HG03025 (cell line): Measurements from ENCODE around the gene KRT1.

Experiments
- ATAC-seq: cut with Tn5 transposase; IDR thresholded peaks from one replicate; pipeline ENCODE4 v1.9.1; 2021; ENCODE audit warnings: mild to moderate bottlenecking, moderate library complexity; ENCODE audit not compliant: unreplicated experiment, low FRiP score

Gene KRT1

DNA sequence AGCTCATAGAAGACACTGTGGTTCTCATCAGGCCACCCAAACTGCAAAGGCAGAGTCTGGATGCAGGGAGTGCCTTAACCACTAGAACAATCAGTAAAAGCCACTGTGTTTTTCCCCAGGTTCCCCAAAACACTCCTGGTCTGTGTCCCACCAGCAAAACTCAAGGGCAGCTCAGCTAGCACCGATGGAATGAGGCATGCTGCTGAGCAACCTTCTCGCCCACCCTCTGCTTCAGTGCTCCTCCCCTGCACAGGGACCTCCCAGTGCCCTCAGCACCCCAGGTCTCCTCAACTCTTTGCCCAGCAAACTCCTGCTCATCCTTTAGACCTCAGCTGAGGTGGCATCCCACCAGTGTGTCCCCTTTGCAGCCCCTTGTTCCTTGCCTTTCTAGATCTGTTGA, 19.2 kb upstream of the KRT1 start:
- ATAC-seq: no peak

- no peak for ATAC-seq
These were observed 18.6 kb upstream of the KRT1 start for GRCh38 chr12:52698651-52699340.

DNA sequence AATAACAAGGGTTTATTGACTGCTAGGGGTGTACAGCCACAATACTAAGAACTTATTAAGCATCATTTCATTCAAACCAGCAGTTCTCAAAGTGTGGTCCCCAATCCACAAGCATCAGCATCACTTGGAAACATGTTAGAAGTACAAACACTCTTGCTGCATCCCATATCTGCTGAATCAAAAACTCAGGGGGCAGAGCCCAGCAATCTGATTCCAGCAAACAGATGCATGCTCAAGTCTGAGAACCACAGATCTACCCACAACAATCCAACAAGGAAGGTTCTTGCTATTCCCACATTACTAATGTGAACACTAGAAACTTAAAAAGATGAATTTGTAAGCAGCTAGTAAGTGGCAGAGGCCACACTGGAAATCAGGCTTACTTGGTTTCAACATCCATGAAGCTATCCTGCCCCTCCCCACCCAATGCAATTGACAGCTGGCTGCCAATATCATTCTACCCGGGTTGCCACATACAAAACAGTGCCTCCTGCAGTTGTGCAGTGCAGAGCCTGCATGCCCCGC, 16.9 kb upstream of the KRT1 start:
- ATAC-seq: no peak

- ATAC-seq: no peak
These were observed 16.4 kb upstream of the KRT1 start for GRCh38 chr12:52696588-52696987.

DNA sequence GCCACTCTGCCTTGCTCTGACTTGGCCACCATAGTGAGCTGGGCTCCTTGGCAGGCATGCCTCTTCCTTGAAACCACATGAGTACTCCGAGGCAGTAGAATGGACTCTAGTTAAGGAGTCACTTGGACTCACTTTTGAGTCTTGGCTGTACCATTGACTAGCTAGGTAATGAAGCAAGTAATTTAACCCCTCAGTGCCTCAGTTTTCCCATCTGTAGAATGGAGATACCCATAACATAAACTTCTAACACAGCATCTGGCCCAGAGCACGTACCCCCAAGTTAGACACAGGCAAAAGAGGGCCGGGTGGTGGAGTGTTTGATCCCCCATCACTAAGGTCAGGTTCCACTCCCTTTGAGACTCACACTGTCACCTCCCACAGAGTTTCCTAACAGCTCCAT, 14.8 kb upstream of the KRT1 start:
- ATAC-seq: no peak

DNA sequence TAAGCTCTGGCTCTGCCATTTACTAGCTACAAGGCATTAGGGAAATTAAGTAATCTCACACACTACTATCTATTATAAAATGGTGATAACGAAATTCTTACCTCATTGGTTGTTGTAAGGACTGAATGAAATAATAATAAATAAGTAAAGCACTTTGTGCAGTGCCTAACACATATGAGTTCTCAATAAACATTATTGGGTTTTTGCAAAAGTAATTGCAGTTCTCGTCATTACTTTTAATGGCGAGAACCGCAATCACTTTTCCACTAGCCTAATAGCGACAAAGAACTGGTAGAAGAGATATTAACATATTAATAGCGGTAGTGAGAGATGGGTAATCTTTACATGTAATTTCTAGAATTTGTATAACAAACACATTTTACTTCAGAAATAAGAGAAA, 13.9 kb upstream of the KRT1 start:
- no peak for ATAC-seq

GRCh38 chr12:52693261-52693660, 13.1 kb upstream of the KRT1 start:
- ATAC-seq: no peak

DNA sequence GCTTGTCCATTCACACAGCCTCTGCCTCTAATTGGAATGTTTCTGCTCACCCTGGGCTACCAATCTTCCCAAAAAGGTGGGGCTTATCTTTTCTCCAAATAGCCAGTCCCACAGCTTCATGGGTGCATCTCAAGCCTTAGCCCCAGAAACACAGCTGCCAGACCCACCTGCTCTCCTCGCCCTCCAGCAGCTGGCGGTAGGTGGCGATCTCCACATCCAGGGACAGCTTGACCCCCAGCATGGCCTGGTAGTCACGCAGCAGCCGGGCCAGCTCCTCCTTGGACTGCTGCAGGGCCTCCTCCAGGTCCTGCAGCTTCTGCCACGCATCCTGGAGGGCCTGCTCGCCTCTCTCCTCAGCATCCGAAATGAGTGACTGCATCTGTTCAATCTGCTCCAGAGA, 12.0 kb upstream of the KRT1 start:
- ATAC-seq: no peak

GRCh38 chr12:52691841-52692150, 11.6 kb upstream of the KRT1 start:
- ATAC-seq: no peak

- ATAC-seq: no peak
These were observed 11.1 kb upstream of the KRT1 start for GRCh38 chr12:52691076-52691840.

- ATAC-seq: no peak
These were observed 10.3 kb upstream of the KRT1 start for GRCh38 chr12:52690351-52691075.

DNA sequence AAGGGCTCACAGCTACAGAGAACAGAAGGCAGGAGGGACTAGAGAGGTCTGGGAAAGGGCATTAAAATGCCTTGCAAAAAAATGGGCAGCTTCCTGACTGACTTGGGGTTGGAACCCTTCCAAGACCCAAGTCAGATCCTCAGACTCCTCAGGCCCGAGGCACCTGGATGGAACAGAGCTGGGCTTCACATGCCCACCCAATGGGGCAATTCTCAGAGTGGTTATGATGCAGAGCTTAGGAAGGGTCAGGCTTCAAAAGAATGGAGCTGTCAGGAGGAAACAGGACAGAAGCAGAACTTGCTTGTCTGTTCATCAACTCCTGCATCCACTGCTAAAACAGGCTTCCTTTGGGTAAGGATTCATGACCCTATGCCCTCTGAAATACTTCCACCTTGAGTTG, 9.7 kb upstream of the KRT1 start:
- no peak for ATAC-seq

DNA sequence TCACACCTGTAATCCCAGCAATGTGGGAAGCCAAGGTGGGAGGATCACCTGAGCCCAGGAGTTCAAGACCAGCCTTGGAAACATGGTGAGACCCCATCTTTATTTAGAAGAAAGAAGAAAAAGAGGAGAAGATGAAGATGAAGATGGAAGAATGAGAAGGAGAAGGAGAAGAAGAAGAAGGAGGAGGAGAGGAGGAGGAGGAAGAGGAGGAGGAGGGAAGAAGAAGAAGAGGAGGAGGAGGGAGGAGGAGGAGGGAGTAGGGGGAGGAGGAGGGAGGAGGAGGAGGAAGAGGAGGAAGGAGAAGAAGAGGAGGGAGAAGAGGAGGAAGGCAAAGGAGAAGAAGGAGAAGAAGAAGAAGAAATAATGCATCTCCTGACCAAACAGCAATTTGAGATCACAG, 9.0 kb upstream of the KRT1 start:
- ATAC-seq: no peak

GRCh38 chr12:52688481-52688880, 8.3 kb upstream of the KRT1 start:
- no peak for ATAC-seq

DNA sequence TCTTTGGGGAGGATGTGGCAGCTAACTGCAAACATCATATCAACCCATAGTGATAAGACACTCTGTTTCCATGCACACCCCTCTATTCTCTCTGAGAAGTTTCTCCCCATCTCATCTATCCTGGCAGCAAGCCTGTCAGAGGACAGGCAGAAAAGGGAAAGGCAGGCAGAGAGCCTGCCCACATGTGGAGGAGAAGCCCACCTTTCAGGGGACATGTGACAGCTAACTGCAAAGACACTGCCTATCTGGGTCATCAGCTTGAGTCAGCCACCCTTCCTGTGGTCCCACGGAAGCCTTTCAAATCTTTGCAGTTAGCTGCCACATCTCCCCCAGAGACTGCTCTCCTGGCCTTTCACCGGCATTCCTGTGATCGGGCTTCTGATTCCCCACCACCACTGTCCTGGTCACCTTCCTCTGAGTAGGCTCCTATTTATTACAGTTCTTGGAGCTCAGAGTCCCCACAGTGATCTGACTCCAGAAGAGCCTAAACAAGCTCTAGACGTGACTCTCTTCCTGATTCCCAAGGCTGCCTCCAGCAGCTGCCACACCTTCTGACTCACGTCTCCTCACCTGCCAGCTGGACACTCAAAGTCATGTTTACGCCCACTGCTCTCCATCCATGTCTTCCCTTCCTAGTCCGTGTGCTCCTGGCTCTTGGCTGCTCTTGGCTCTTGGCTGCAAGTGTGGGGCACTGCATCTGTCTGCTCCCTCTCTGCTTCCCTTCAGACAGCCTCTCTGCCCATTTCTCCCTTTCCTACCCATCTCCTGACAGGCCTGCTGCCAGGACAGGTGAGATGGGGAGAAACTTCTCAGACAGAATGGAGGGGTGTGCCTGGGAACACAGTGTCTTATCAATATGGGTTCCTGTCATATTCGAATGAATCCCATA, 7.5 kb upstream of the KRT1 start:
- no peak for ATAC-seq

DNA sequence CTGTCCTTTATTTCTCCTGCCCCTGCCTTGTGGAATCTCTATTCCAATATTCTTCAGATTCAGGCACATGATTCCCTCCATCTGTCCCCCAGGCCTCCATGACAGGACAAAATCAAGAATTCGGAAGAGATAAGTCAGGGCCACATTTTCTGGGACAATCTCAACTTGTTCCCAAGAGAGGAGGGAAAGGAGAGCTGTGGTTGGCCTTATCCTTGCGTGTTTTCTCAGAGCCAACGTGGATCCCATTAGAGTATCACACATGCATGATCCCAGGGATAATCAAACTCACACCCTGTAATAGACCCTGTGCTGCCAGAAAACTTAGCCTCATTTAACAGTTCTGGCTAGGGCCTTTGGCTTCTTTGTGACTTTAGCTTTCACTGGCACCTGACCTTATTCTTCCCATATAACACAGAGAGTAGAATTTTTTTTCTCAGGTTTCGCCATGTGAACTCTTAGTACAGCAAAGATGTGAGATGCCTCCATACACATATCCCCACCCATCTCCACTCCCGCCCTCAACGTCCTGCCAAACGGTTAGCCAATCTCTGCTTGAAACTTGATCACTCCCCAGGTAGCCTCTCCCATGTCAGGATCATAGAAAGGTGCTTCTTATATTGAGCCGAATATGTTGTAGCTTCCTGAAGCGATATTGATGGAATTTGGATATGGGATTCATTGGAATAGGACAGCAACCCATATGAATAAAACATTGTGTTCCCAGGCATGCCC, 6.7 kb upstream of the KRT1 start:
- ATAC-seq: no peak

- no peak for ATAC-seq
These were observed 5.9 kb upstream of the KRT1 start for GRCh38 chr12:52686063-52686462.

- ATAC-seq: no peak
These were observed 5.2 kb upstream of the KRT1 start for GRCh38 chr12:52685406-52685890.

GRCh38 chr12:52684431-52684830, 4.2 kb upstream of the KRT1 start:
- ATAC-seq: no peak
